ENCODE results near the gene INCA1. TPM values are rescaled to one million over a fixed set of nuclear protein-coding genes. Genes with fewer than 3 reads are reported as not detected.

The INCA1 gene
- total and polyA plus RNA-seq, 2 of the 13 experiments (the other 11 are each of a cell fraction or from before 2014, with no cell fraction given) = 0.93 to 2.6 TPM

GRCh38 chr17:4950075-4950745, 47.1 kb downstream of the INCA1 start (continued):
- TF ChIP-seq HOXA9 (CRISPR knock-in tag; IDR thresholded peaks at IDR 0.05; ENCODE audit: borderline replicate concordance) (no peak), ZBTB44 (CRISPR knock-in tag; IDR thresholded peaks at IDR 0.05) (no peak), ZBTB40 (IDR thresholded peaks at IDR 0.05) (no peak), ZBTB40 (CRISPR knock-in tag; IDR thresholded peaks at IDR 0.05) (no peak), ZKSCAN8 (CRISPR knock-in tag; IDR thresholded peaks at IDR 0.05; ENCODE audit: borderline replicate concordance) (no peak), ZNF800 (CRISPR knock-in tag; IDR thresholded peaks at IDR 0.05) (no peak), PLSCR1 (CRISPR knock-in tag; IDR thresholded peaks at IDR 0.05; ENCODE audit: borderline replicate concordance) (no peak), SRSF9 (IDR thresholded peaks at IDR 0.05; ENCODE audit: borderline replicate concordance, insufficient read depth, low read depth, low read length, poor library complexity, severe bottlenecking) (no peak), THAP8 (CRISPR knock-in tag; IDR thresholded peaks at IDR 0.05; ENCODE audit: borderline replicate concordance) (no peak), PRPF4 (IDR thresholded peaks at IDR 0.05; ENCODE audit: low read depth, low read length, poor library complexity, severe bottlenecking) (no peak), ELF4 (CRISPR knock-in tag; IDR thresholded peaks at IDR 0.05; ENCODE audit: borderline replicate concordance) (no peak), MAZ (IDR thresholded peaks at IDR 0.05; ENCODE audit: borderline replicate concordance, low read depth, low read length) (peak; percentile 9; the same call in 1 of the 2 replicates), MAZ (CRISPR knock-in tag; IDR thresholded peaks at IDR 0.05; ENCODE audit: low read depth) (0 out of 2 replicates have a peak, but pooled peaks have one; percentile 61), ZNF543 (CRISPR knock-in tag; IDR thresholded peaks at IDR 0.05) (no peak)

All from HepG2 (cell line).